ENCODE results near the gene SEPTIN1.
A peak's percentile ranks its signal among the peaks of the same experiment; 100 is the strongest.

SEPTIN1 gene

GRCh38 chr16:30359871-30360170 is 22.5 kb downstream of the SEPTIN1 start:
- H3K9me3 ChIP-seq (replicated peaks in 1 of 2; ENCODE audit: control insufficient read depth in 2 of 2, insufficient read depth in 1 of 2, low read depth in 1 of 2, low read length in 2 of 2): no peaks in the 10 kb centered on the region
- H3K36me3 ChIP-seq (replicated peaks in 1 of 2; ENCODE audit: control insufficient read depth in 2 of 2, insufficient read depth in 2 of 2, low read length in 2 of 2): peaks cover 13 to 65% of the 10 kb centered on the region in 2 donors
- no peak overlapping the region for H2BK15ac ChIP-seq (ENCODE audit: low read length)
- H3K4me1 ChIP-seq (ENCODE audit: control insufficient read depth in 2 of 2, insufficient read depth in 1 of 2, low read depth in 1 of 2, low read length in 2 of 2): peaks cover 3 to 6% of the 10 kb centered on the region in 2 donors
- H3K4ac ChIP-seq (ENCODE audit: low read length): no peak overlapping the region
- H3K23ac ChIP-seq (ENCODE audit: low read depth, low read length, poor library complexity): no peak overlapping the region
- no peak overlapping the region for H4K8ac ChIP-seq (ENCODE audit: low read depth, low read length)
- no peak overlapping the region for H3K4me3 ChIP-seq (ENCODE audit: low read length in 2 of 2)
- H3K18ac ChIP-seq (ENCODE audit: low read length): no peak overlapping the region
- no peak overlapping the region for H4K91ac ChIP-seq (ENCODE audit: low read depth, low read length, poor library complexity)
- no peak overlapping the region for H3K9ac ChIP-seq (ENCODE audit: low read depth, low read length, poor library complexity)
- H3K27ac ChIP-seq (replicated peaks; ENCODE audit: low read length): no peak overlapping the region
- H2BK12ac ChIP-seq (ENCODE audit: low read length): no peak overlapping the region
- H2AK5ac ChIP-seq (ENCODE audit: low read depth, low read length): no peak overlapping the region
- no peak overlapping the region for H2BK120ac ChIP-seq (ENCODE audit: low read depth, low read length)
- no peak overlapping the region for H2BK5ac ChIP-seq (ENCODE audit: low read length)
- H3K27me3 ChIP-seq (ENCODE audit: control insufficient read depth in 3 of 3, insufficient read depth in 3 of 3, low read depth in 1 of 3, low read length in 3 of 3): no peaks in the 10 kb centered on the region
- no CpG with 5 or more reads among the region's 6 CpGs for WGBS, 2 donors (ENCODE audit: extremely low coverage in 2 of 2, insufficient read length in 2 of 2, insufficient replicate concordance in 1 of 2)
- H3K79me1 ChIP-seq (ENCODE audit: low read depth, low read length): peaks cover 2% of the 10 kb centered on the region
- H3K4me2 ChIP-seq (ENCODE audit: insufficient read depth, low read length, poor library complexity, severe bottlenecking): no peak overlapping the region
- no peak overlapping the region for H3K14ac ChIP-seq (ENCODE audit: low read length)
- H2AFZ ChIP-seq (ENCODE audit: low read length): no peak overlapping the region
- DNase-seq (ENCODE audit: low spot score): no peak

GRCh38 chr16:30358990-30359870 is 23.1 kb downstream of the SEPTIN1 start:
- DNase-seq (ENCODE audit: low spot score): no peak
- H3K18ac ChIP-seq (ENCODE audit: low read length): peak overlapping the region; percentile 3
- H2BK120ac ChIP-seq (ENCODE audit: low read depth, low read length): no peak overlapping the region
- H3K4me3 ChIP-seq (ENCODE audit: low read length in 2 of 2): no peak overlapping the region
- H2AK5ac ChIP-seq (ENCODE audit: low read depth, low read length): no peak overlapping the region
- H3K14ac ChIP-seq (ENCODE audit: low read length): peak overlapping the region; percentile 63
- peaks cover 6 to 8% of the 10 kb centered on the region in 2 donors for H3K4me1 ChIP-seq (ENCODE audit: control insufficient read depth in 2 of 2, insufficient read depth in 1 of 2, low read depth in 1 of 2, low read length in 2 of 2)
- no peaks in the 10 kb centered on the region for H3K27me3 ChIP-seq (ENCODE audit: control insufficient read depth in 3 of 3, insufficient read depth in 3 of 3, low read depth in 1 of 3, low read length in 3 of 3)
- H4K8ac ChIP-seq (ENCODE audit: low read depth, low read length): no peak overlapping the region
- H3K9me3 ChIP-seq (replicated peaks in 1 of 2; ENCODE audit: control insufficient read depth in 2 of 2, insufficient read depth in 1 of 2, low read depth in 1 of 2, low read length in 2 of 2): no peaks in the 10 kb centered on the region
- no peak overlapping the region for H3K23ac ChIP-seq (ENCODE audit: low read depth, low read length, poor library complexity)
- H3K4me2 ChIP-seq (ENCODE audit: insufficient read depth, low read length, poor library complexity, severe bottlenecking): no peak overlapping the region
- peaks cover 9 to 59% of the 10 kb centered on the region in 2 donors for H3K36me3 ChIP-seq (replicated peaks in 1 of 2; ENCODE audit: control insufficient read depth in 2 of 2, insufficient read depth in 2 of 2, low read length in 2 of 2)
- peak overlapping the region; percentile 50 for H3K9ac ChIP-seq (ENCODE audit: low read depth, low read length, poor library complexity)
- H2BK15ac ChIP-seq (ENCODE audit: low read length): no peak overlapping the region
- no peak overlapping the region for H2BK5ac ChIP-seq (ENCODE audit: low read length)
- no peak overlapping the region for H3K4ac ChIP-seq (ENCODE audit: low read length)
- H4K91ac ChIP-seq (ENCODE audit: low read depth, low read length, poor library complexity): no peak overlapping the region
- no peak overlapping the region for H2BK12ac ChIP-seq (ENCODE audit: low read length)
- WGBS, 2 donors (ENCODE audit: extremely low coverage in 2 of 2, insufficient read length in 2 of 2, insufficient replicate concordance in 1 of 2): no CpG with 5 or more reads among the region's 28 CpGs
- no peak overlapping the region for H2AFZ ChIP-seq (ENCODE audit: low read length)
- H3K79me1 ChIP-seq (ENCODE audit: low read depth, low read length): peaks cover 6% of the 10 kb centered on the region
- H3K27ac ChIP-seq (replicated peaks; ENCODE audit: low read length): no peak overlapping the region

GRCh38 chr16:30358577-30358936 is 23.8 kb downstream of the SEPTIN1 start:
- Histone ChIP-seq H3K27me3 (ENCODE audit: control insufficient read depth in 3 of 3, insufficient read depth in 3 of 3, low read depth in 1 of 3, low read length in 3 of 3) (no peaks in the 10 kb centered on the region), H3K36me3 (replicated peaks in 1 of 2; ENCODE audit: control insufficient read depth in 2 of 2, insufficient read depth in 2 of 2, low read length in 2 of 2) (peaks cover 12 to 63% of the 10 kb centered on the region in 2 donors), H2BK15ac (ENCODE audit: low read length) (no peak overlapping the region), H3K4me2 (ENCODE audit: insufficient read depth, low read length, poor library complexity, severe bottlenecking) (no peak overlapping the region), H3K23ac (ENCODE audit: low read depth, low read length, poor library complexity) (no peak overlapping the region), H3K9ac (ENCODE audit: low read depth, low read length, poor library complexity) (peak overlapping the region; percentile 50), H2BK12ac (ENCODE audit: low read length) (no peak overlapping the region), H4K8ac (ENCODE audit: low read depth, low read length) (no peak overlapping the region), H3K18ac (ENCODE audit: low read length) (no peak overlapping the region), H2BK120ac (ENCODE audit: low read depth, low read length) (no peak overlapping the region), H3K4me3 (ENCODE audit: low read length in 2 of 2) (no peak overlapping the region), H2BK5ac (ENCODE audit: low read length) (no peak overlapping the region), H2AK5ac (ENCODE audit: low read depth, low read length) (no peak overlapping the region), H3K4ac (ENCODE audit: low read length) (no peak overlapping the region), H3K27ac (replicated peaks; ENCODE audit: low read length) (no peak overlapping the region), H3K79me1 (ENCODE audit: low read depth, low read length) (peaks cover 9% of the 10 kb centered on the region), H2AFZ (ENCODE audit: low read length) (no peak overlapping the region), H3K9me3 (replicated peaks in 1 of 2; ENCODE audit: control insufficient read depth in 2 of 2, insufficient read depth in 1 of 2, low read depth in 1 of 2, low read length in 2 of 2) (no peaks in the 10 kb centered on the region), H3K4me1 (ENCODE audit: control insufficient read depth in 2 of 2, insufficient read depth in 1 of 2, low read depth in 1 of 2, low read length in 2 of 2) (peaks cover 8 to 10% of the 10 kb centered on the region in 2 donors), H3K14ac (ENCODE audit: low read length) (no peak overlapping the region), H4K91ac (ENCODE audit: low read depth, low read length, poor library complexity) (no peak overlapping the region)
- WGBS, 2 donors (ENCODE audit: extremely low coverage in 2 of 2, insufficient read length in 2 of 2, insufficient replicate concordance in 1 of 2): no CpG with 5 or more reads among the region's 9 CpGs
- DNase-seq (ENCODE audit: low spot score): no peak

- no peak for DNase-seq (ENCODE audit: low spot score)
- Histone ChIP-seq H4K91ac (ENCODE audit: low read depth, low read length, poor library complexity) (no peak overlapping the region), H3K4me3 (ENCODE audit: low read length in 2 of 2) (no peak overlapping the region), H3K18ac (ENCODE audit: low read length) (no peak overlapping the region), H3K9me3 (replicated peaks in 1 of 2; ENCODE audit: control insufficient read depth in 2 of 2, insufficient read depth in 1 of 2, low read depth in 1 of 2, low read length in 2 of 2) (no peaks in the 10 kb centered on the region), H2AK5ac (ENCODE audit: low read depth, low read length) (no peak overlapping the region), H2BK12ac (ENCODE audit: low read length) (no peak overlapping the region), H3K4ac (ENCODE audit: low read length) (no peak overlapping the region), H2BK15ac (ENCODE audit: low read length) (no peak overlapping the region), H3K27me3 (ENCODE audit: control insufficient read depth in 3 of 3, insufficient read depth in 3 of 3, low read depth in 1 of 3, low read length in 3 of 3) (no peaks in the 10 kb centered on the region), H3K4me2 (ENCODE audit: insufficient read depth, low read length, poor library complexity, severe bottlenecking) (no peak overlapping the region), H3K27ac (replicated peaks; ENCODE audit: low read length) (no peak overlapping the region), H3K36me3 (replicated peaks in 1 of 2; ENCODE audit: control insufficient read depth in 2 of 2, insufficient read depth in 2 of 2, low read length in 2 of 2) (peaks cover 18 to 64% of the 10 kb centered on the region in 2 donors), H3K14ac (ENCODE audit: low read length) (no peak overlapping the region), H3K4me1 (ENCODE audit: control insufficient read depth in 2 of 2, insufficient read depth in 1 of 2, low read depth in 1 of 2, low read length in 2 of 2) (peaks cover 8 to 10% of the 10 kb centered on the region in 2 donors), H4K8ac (ENCODE audit: low read depth, low read length) (no peak overlapping the region), H3K9ac (ENCODE audit: low read depth, low read length, poor library complexity) (peak overlapping the region; percentile 51), H3K79me1 (ENCODE audit: low read depth, low read length) (peaks cover 10% of the 10 kb centered on the region), H2BK5ac (ENCODE audit: low read length) (no peak overlapping the region), H3K23ac (ENCODE audit: low read depth, low read length, poor library complexity) (no peak overlapping the region), H2AFZ (ENCODE audit: low read length) (no peak overlapping the region), H2BK120ac (ENCODE audit: low read depth, low read length) (no peak overlapping the region)
- no CpG with 5 or more reads among the region's 37 CpGs for WGBS, 2 donors (ENCODE audit: extremely low coverage in 2 of 2, insufficient read length in 2 of 2, insufficient replicate concordance in 1 of 2)
Measured at GRCh38 chr16:30357715-30358576, 24.4 kb downstream of the SEPTIN1 start.
